ENCODE data around the gene ZNF217.

DNA sequence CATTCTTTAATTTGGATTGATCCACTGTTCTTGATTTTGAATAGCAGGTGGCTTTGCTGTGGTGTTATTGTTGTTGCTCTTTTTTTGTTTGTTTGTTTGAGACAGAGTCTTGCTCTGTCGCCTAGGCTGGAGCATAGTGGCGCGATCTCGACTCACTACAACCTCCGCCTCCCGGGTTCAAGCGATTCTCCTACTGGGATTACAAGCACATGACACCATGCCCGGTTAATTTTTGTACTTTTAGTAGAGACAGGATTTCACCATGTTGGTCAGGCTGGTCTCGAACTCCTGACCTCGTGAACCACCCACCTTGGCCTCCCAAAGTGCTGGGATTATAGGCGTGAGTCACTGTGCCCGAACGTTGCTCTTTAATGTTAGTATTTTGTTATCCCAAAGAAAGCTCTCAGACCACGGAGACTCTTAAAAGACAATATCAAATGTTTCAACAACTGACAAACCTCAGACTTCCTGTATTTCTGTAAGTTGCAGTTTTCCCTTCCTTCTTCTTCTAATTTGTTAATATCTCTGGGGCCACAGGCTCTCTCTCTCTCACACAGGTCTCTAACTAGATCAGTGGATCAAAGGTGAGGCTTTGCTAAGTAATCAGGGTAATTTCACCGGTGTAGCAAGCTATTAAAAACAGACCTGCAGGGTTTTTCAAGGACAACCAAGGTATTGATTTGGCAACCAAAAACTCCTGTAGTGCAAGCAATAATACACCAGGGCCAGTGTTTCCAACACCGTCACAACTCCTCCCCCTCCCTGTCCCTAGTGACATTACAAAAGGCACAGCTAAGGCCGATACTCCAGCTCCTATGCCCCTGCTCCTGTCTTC, 48.8 kb upstream of the ZNF217 start:
- no peak for TF ChIP-seq CTCF (IDR thresholded peaks at IDR 0.05; ENCODE audit: low read depth, low read length, poor library complexity, severe bottlenecking)
- no peak for TF ChIP-seq EZH2phosphoT487 (IDR thresholded peaks at IDR 0.05; ENCODE audit: borderline replicate concordance, low read length)
